ENCODE results near the gene GP9. TPM values are rescaled to one million over a fixed set of nuclear protein-coding genes. Genes with fewer than 3 reads are reported as not detected.

Gene GP9
- total RNA-seq, 1 donor from 2014 or later = not detected

- TF ChIP-seq, protein P1, sequence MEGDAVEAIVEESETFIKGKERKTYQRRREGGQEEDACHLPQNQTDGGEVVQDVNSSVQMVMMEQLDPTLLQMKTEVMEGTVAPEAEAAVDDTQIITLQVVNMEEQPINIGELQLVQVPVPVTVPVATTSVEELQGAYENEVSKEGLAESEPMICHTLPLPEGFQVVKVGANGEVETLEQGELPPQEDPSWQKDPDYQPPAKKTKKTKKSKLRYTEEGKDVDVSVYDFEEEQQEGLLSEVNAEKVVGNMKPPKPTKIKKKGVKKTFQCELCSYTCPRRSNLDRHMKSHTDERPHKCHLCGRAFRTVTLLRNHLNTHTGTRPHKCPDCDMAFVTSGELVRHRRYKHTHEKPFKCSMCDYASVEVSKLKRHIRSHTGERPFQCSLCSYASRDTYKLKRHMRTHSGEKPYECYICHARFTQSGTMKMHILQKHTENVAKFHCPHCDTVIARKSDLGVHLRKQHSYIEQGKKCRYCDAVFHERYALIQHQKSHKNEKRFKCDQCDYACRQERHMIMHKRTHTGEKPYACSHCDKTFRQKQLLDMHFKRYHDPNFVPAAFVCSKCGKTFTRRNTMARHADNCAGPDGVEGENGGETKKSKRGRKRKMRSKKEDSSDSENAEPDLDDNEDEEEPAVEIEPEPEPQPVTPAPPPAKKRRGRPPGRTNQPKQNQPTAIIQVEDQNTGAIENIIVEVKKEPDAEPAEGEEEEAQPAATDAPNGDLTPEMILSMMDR (IDR thresholded peaks at IDR 0.05) = no peak
- Mint-ChIP-seq H3K27ac (peak overlapping the region; percentile 80), H3K36me3 (ENCODE audit: low read depth) (no peaks in the 10 kb centered on the region), H3K27me3 (no peaks in the 10 kb centered on the region), H3K9me3 (no peaks in the 10 kb centered on the region), H3K4me1 (peaks cover 41% of the 10 kb centered on the region), H3K4me3 (no peak overlapping the region)
- DNase-seq (no peak), ATAC-seq (ENCODE audit: low read depth) (no peak)
- ChIA-PET POLR2A (interaction anchor here (0.5 to 2.6 kb wide), 3 partner anchors 15 to 269 kb away, joined by 3 to 14 read pairs (median 10); partner anchors contain the start of gene RAB43), CTCF (interaction anchor here (3.9 kb wide), 1 partner anchor 48 kb away, joined by 63 read pairs; no protein-coding TSS in a partner anchor)
- intact Hi-C loops (cut with micrococcal nuclease) = no loop called here
Observed at GRCh38 chr3:129018271-129018670, 42.3 kb upstream of the GP9 start.

- no peak overlapping the region for H3K4me3 Mint-ChIP-seq
- no peaks in the 10 kb centered on the region for H3K27me3 Mint-ChIP-seq
- ChIA-PET POLR2A (interaction anchor here (0.5 to 1.0 kb wide), 2 partner anchors 165 to 269 kb away, joined by 3 to 7 read pairs; partner anchors contain the start of gene CNBP), CTCF (no interaction called here)
- ATAC-seq (ENCODE audit: low read depth) = no peak
- DNase-seq = no peak
- no peaks in the 10 kb centered on the region for H3K9me3 Mint-ChIP-seq
- peaks cover 41% of the 10 kb centered on the region for H3K4me1 Mint-ChIP-seq
- TF ChIP-seq, protein P1 (IDR thresholded peaks at IDR 0.05) = no peak
- no peak overlapping the region for H3K27ac Mint-ChIP-seq
- intact Hi-C loops (cut with micrococcal nuclease) = no loop called here
- H3K36me3 Mint-ChIP-seq (ENCODE audit: low read depth) = no peaks in the 10 kb centered on the region
Observed at GRCh38 chr3:129018751-129019150, 41.8 kb upstream of the GP9 start.

DNA sequence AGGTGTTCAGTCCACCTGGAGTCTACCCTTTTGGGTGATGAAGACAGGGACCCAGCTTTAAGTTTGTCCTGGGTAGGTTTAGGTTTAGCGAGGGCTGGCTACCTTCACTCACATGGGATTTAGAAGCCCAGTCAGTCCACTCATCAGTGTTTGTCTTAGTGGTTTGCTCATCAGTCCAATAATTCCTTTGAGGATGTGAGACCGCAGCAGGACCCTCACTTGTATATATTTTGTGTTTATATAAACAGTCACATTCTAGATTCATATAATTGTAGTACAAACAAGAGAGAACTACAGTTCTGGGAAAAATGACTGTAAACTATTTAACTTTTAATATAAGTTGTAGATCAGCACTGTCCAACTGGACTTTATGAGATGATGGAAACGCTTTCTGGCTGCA lies 41.3 kb upstream of the GP9 start:
- intact Hi-C loops (cut with micrococcal nuclease) = no loop called here
- DNase-seq (no peak), ATAC-seq (ENCODE audit: low read depth) (no peak)
- Mint-ChIP-seq H3K27me3 (no peaks in the 10 kb centered on the region), H3K4me3 (no peak overlapping the region), H3K27ac (no peak overlapping the region), H3K9me3 (no peaks in the 10 kb centered on the region), H3K4me1 (peaks cover 41% of the 10 kb centered on the region), H3K36me3 (ENCODE audit: low read depth) (no peaks in the 10 kb centered on the region)
- ChIA-PET CTCF (no interaction called here), POLR2A (interaction anchor here (1.0 kb wide), 1 partner anchor 164 kb away, joined by 7 read pairs; the partner anchor contains the start of gene CNBP)
- TF ChIP-seq, protein P1 (IDR thresholded peaks at IDR 0.05) = no peak

DNA sequence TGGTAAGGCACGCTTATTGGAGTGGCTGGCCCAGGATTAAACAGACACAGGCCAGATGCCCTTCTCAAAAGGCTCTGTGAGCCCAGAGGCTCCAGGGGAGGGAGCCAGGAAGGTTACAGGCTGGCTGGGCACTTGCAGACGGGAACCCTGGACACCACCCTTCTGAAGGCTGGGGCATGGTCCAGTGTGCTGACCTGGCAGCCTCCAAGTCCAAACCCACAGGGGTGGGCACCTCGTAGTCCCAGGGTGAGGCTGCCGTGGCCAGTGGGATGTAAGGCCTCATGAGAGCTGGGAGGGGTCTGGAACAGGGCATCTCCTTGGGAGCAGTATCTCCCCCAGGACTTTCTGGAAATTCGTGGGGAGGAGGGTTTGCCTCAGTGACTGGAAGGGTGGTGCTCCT lies 39.9 kb upstream of the GP9 start:
- peaks cover 31% of the 10 kb centered on the region for H3K4me1 Mint-ChIP-seq
- no peak for DNase-seq
- no peaks in the 10 kb centered on the region for H3K36me3 Mint-ChIP-seq (ENCODE audit: low read depth)
- intact Hi-C loops (cut with micrococcal nuclease) = no loop called here
- TF ChIP-seq, protein P1 (IDR thresholded peaks at IDR 0.05) = no peak
- ChIA-PET POLR2A (interaction anchor here (0.6 to 1.1 kb wide), 2 partner anchors 26 to 128 kb away, joined by 3 to 4 read pairs; partner anchors contain the start of gene CFAP92), CTCF (interaction anchor here (1.6 kb wide), 1 partner anchor 50 kb away, joined by 6 read pairs; no protein-coding TSS in a partner anchor)
- ATAC-seq (ENCODE audit: low read depth) = no peak
- H3K27me3 Mint-ChIP-seq = no peaks in the 10 kb centered on the region
- H3K9me3 Mint-ChIP-seq = no peaks in the 10 kb centered on the region
- H3K4me3 Mint-ChIP-seq = no peak overlapping the region
- no peak overlapping the region for H3K27ac Mint-ChIP-seq

DNA sequence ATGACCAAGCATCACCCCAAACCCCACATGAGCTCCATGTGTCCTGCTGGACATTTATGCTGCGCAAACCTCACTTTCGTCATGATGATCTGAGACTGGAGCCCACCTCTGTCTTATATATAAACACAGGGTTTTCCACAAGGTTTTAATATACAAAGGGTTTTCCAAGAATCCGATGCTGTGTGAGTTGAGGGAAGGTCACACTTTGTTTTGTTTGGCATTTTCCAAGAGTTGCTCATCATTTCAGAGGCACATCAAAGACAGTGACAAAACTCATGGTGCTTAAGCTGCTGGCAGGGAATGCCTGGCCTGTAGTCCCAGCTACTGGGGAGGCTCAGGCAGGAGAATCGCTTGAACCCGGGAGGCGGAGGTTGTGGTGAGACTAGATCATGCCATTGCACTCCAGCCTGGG lies 39.4 kb upstream of the GP9 start:
- Mint-ChIP-seq H3K27me3 (no peaks in the 10 kb centered on the region), H3K9me3 (no peaks in the 10 kb centered on the region), H3K4me3 (no peak overlapping the region), H3K4me1 (peaks cover 29% of the 10 kb centered on the region), H3K27ac (no peak overlapping the region), H3K36me3 (ENCODE audit: low read depth) (no peaks in the 10 kb centered on the region)
- ATAC-seq (ENCODE audit: low read depth) = no peak
- ChIA-PET CTCF (interaction anchor here (1.6 kb wide), 1 partner anchor 51 kb away, joined by 6 read pairs; no protein-coding TSS in a partner anchor), POLR2A (interaction anchor here (0.6 kb wide), 1 partner anchor 128 kb away, joined by 3 read pairs; no protein-coding TSS in a partner anchor)
- TF ChIP-seq, protein P1 (IDR thresholded peaks at IDR 0.05) = no peak
- DNase-seq = no peak
- intact Hi-C loops (cut with micrococcal nuclease) = no loop called here
